SK-N-SH (cell line): ENCODE results near the gene RAPGEF1.

Source experiments
- CTCF ChIP-seq: fragments of 200-600 bp; sonication (generic); IDR thresholded peaks from 2 replicates; pipeline ENCODE4 v1.6.1; 2017; ENCODE audit warnings: antibody characterized with exemption, mild to moderate bottlenecking, moderate library complexity
- EP300 ChIP-seq, 2 experiments: IDR thresholded peaks; 2 replicates each; pipeline versions ENCODE4 v1.4.0 to v1.6.1; 2012; ENCODE audit warnings: borderline replicate concordance in 1 of 2, low read depth in 1 of 2, low read length in 1 of 2
- EZH2phosphoT487 ChIP-seq: fragments of 200-600 bp; sonication (generic); IDR thresholded peaks from 2 replicates; pipeline ENCODE4 v1.6.1; 2017; ENCODE audit warnings: low read depth, mixed run types, mild to moderate bottlenecking, antibody characterized with exemption, moderate library complexity, borderline replicate concordance
- GABPA ChIP-seq: IDR thresholded peaks from 2 replicates; pipeline ENCODE4 v1.4.0; 2012; ENCODE audit warnings: low read depth, mild to moderate bottlenecking
- MAX ChIP-seq: IDR thresholded peaks from 2 replicates; pipeline ENCODE4 v1.4.0; 2012; ENCODE audit warnings: low read depth
- MXI1 ChIP-seq: IDR thresholded peaks from 2 replicates; pipeline ENCODE4 v1.6.1; 2012; ENCODE audit warnings: mild to moderate bottlenecking, low read depth, low read length, improper control_type of control experiment
- NFIC ChIP-seq: IDR thresholded peaks from 2 replicates; pipeline ENCODE4 v1.4.0; 2012; ENCODE audit warnings: borderline replicate concordance
- POLR2AphosphoS5 ChIP-seq: IDR thresholded peaks from 2 replicates; pipeline ENCODE4 v1.6.1; 2012; ENCODE audit warnings: low read depth, low read length
- REST ChIP-seq: IDR thresholded peaks from 2 replicates; pipeline ENCODE4 v1.6.1; 2012; ENCODE audit warnings: mild to moderate bottlenecking, low read depth, low read length, moderate library complexity
- RFX5 ChIP-seq: IDR thresholded peaks from 2 replicates; pipeline ENCODE4 v1.6.1; 2012; ENCODE audit warnings: mild to moderate bottlenecking, improper control_type of control experiment, low read length
- TF ChIP-seq, protein P1 (sequence below): fragments of 150-350 bp; IDR thresholded peaks from 2 replicates; pipeline ENCODE4 v1.6.1; 2017; ENCODE audit warnings: antibody characterized with exemption, low read length, low read depth, borderline replicate concordance

- TF ChIP-seq CTCF (no peak), EP300 (IDR thresholded peaks at IDR 0.05; ENCODE audit: borderline replicate concordance in 1 of 2, low read depth in 1 of 2, low read length in 1 of 2) (no peak), RFX5 (no peak), MAX (no peak), EZH2phosphoT487 (no peak), REST (no peak), MXI1 (no peak), POLR2AphosphoS5 (no peak), NFIC (no peak), GABPA (no peak)
- TF ChIP-seq, protein P1, sequence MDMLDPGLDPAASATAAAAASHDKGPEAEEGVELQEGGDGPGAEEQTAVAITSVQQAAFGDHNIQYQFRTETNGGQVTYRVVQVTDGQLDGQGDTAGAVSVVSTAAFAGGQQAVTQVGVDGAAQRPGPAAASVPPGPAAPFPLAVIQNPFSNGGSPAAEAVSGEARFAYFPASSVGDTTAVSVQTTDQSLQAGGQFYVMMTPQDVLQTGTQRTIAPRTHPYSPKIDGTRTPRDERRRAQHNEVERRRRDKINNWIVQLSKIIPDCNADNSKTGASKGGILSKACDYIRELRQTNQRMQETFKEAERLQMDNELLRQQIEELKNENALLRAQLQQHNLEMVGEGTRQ: no peak
Observed at GRCh38 chr9:131712151-131712716, 27.6 kb downstream of the RAPGEF1 start.
